Osteoblast (primary cell): ENCODE data around the gene SLC36A1. TPM values are rescaled to one million over a fixed set of nuclear protein-coding genes. Genes with fewer than 3 reads are reported as not detected.

Source experiments
- DNase-seq: peaks from one replicate; pipeline ENCODE4 v3.0.0; 2011; ENCODE audit warnings: low spot score, mixed read lengths; ENCODE audit not compliant: insufficient read length; ENCODE audit errors: missing footprints
- H2AFZ ChIP-seq: 2 replicates; pipeline ENCODE4 v1.6.0; 2011; ENCODE audit warnings: mild to moderate bottlenecking, low read length
- H3K27ac ChIP-seq: 2 replicates; pipeline ENCODE4 v1.5.1; 2011; ENCODE audit warnings: mild to moderate bottlenecking, low read depth, low read length, moderate library complexity
- H3K27me3 ChIP-seq: 2 replicates; pipeline ENCODE4 v1.6.0; 2012; ENCODE audit warnings: mild to moderate bottlenecking, control low read depth, inconsistent platforms, low read length, moderate library complexity; ENCODE audit not compliant: insufficient read depth
- H3K36me3 ChIP-seq: 2 replicates; pipeline ENCODE4 v1.5.1; 2011; ENCODE audit warnings: mild to moderate bottlenecking, low read length, control low read depth, moderate library complexity; ENCODE audit not compliant: insufficient read depth
- H3K4me1 ChIP-seq: 2 replicates; pipeline ENCODE4 v1.5.1; 2011; ENCODE audit warnings: mild to moderate bottlenecking, low read length, control low read depth, moderate library complexity; ENCODE audit not compliant: insufficient read depth
- H3K4me2 ChIP-seq: 2 replicates; pipeline ENCODE4 v1.6.0; 2011; ENCODE audit warnings: mild to moderate bottlenecking, low read length; ENCODE audit not compliant: insufficient read depth
- H3K4me3 ChIP-seq: fragments of 200-600 bp; sonication (generic); 3 replicates; pipeline ENCODE4 v1.5.1; 2012; ENCODE audit warnings: mild to moderate bottlenecking, low read length, inconsistent platforms; ENCODE audit not compliant: insufficient read depth
- H3K79me2 ChIP-seq: 2 replicates; pipeline ENCODE4 v1.6.0; 2012; ENCODE audit warnings: mild to moderate bottlenecking, low read length, control low read depth, inconsistent platforms; ENCODE audit not compliant: insufficient read depth
- H3K9me3 ChIP-seq: 2 replicates; pipeline ENCODE4 v1.5.1; 2011; ENCODE audit warnings: low read depth, low read length, control low read depth
- H4K20me1 ChIP-seq: 2 replicates; pipeline ENCODE4 v1.6.0; 2012; ENCODE audit warnings: mild to moderate bottlenecking, low read length, control low read depth; ENCODE audit not compliant: insufficient read depth
- CTCF ChIP-seq: IDR thresholded peaks from 2 replicates; pipeline ENCODE4 v1.5.1; 2011; ENCODE audit warnings: mild to moderate bottlenecking, low read depth, low read length, moderate library complexity; ENCODE audit errors: extremely low read depth
- total RNA-seq: library from RNA; depleted of rRNA; stranded (reverse); fragments of >200 nt; gene quantifications from 2 replicates; pipeline ENCODE4 v1.2.3, GENCODE V29; 2012

The SLC36A1 gene
- total RNA-seq, 1 donor = 19.5 TPM

GRCh38 chr5:151483176-151483575, 35.8 kb downstream of the SLC36A1 start:
- Histone ChIP-seq H4K20me1 (no peaks in the 10 kb centered on the region), H3K4me3 (no peak overlapping the region), H2AFZ (no peak overlapping the region), H3K27me3 (no peaks in the 10 kb centered on the region), H3K27ac (no peak overlapping the region), H3K9me3 (no peaks in the 10 kb centered on the region), H3K36me3 (peaks cover 14% of the 10 kb centered on the region), H3K79me2 (no peaks in the 10 kb centered on the region), H3K4me2 (no peak overlapping the region), H3K4me1 (peaks cover 10% of the 10 kb centered on the region)
- peak; percentile 11 for DNase-seq
- TF ChIP-seq CTCF = no peak

- H3K36me3 ChIP-seq = peaks cover 14% of the 10 kb centered on the region
- peak; percentile 25 for DNase-seq
- no peaks in the 10 kb centered on the region for H4K20me1 ChIP-seq
- H2AFZ ChIP-seq = no peak overlapping the region
- no peaks in the 10 kb centered on the region for H3K27me3 ChIP-seq
- H3K4me3 ChIP-seq = no peak overlapping the region
- peaks cover 10% of the 10 kb centered on the region for H3K4me1 ChIP-seq
- no peak overlapping the region for H3K4me2 ChIP-seq
- no peak overlapping the region for H3K27ac ChIP-seq
- H3K9me3 ChIP-seq = no peaks in the 10 kb centered on the region
- TF ChIP-seq CTCF = no peak
- no peaks in the 10 kb centered on the region for H3K79me2 ChIP-seq
Observed at GRCh38 chr5:151483647-151484046, 36.2 kb downstream of the SLC36A1 start.

- DNase-seq = no peak
- H3K27ac ChIP-seq = no peak overlapping the region
- peaks cover 20% of the 10 kb centered on the region for H3K36me3 ChIP-seq
- no peak overlapping the region for H3K4me2 ChIP-seq
- H3K79me2 ChIP-seq = no peaks in the 10 kb centered on the region
- H4K20me1 ChIP-seq = no peaks in the 10 kb centered on the region
- no peak for TF ChIP-seq CTCF
- H3K9me3 ChIP-seq = no peaks in the 10 kb centered on the region
- no peak overlapping the region for H3K4me3 ChIP-seq
- no peak overlapping the region for H2AFZ ChIP-seq
- no peaks in the 10 kb centered on the region for H3K4me1 ChIP-seq
- H3K27me3 ChIP-seq = no peaks in the 10 kb centered on the region
Observed at GRCh38 chr5:151487544-151487943, 40.1 kb downstream of the SLC36A1 start.

GRCh38 chr5:151490627-151491026, 43.2 kb downstream of the SLC36A1 start:
- no peak overlapping the region for H3K4me3 ChIP-seq
- no peak overlapping the region for H2AFZ ChIP-seq

More at GRCh38 chr5:151490627-151491026, 43.2 kb downstream of the SLC36A1 start:
- no peak for DNase-seq
- Histone ChIP-seq H3K4me1 (no peaks in the 10 kb centered on the region), H3K79me2 (no peaks in the 10 kb centered on the region), H3K4me2 (no peak overlapping the region), H3K36me3 (peaks cover 22% of the 10 kb centered on the region), H3K27ac (no peak overlapping the region), H3K27me3 (no peaks in the 10 kb centered on the region), H4K20me1 (no peaks in the 10 kb centered on the region), H3K9me3 (no peaks in the 10 kb centered on the region)
- TF ChIP-seq CTCF = no peak
